ENCODE data around the gene SALL2.

DNA sequence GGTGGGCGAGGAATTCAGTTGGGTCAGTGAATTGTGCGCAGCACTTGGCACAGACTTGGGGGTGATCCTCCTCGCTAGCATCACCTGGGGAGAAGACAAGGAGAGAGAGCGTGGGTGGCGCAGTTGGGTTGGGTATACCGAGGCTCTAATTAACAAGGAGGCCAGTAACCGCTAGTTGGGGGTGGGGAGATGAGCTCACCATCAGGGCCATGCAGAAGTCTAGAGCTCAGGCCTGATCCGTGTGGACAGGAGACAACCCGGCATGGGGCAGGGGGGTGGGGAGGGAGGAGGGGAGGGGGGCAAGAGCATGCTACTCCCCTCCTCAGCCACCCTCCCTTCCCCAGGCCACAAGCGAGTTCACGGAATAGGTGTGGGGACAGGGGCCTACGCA is 580 bp downstream of the SALL2 start:
- TF ChIP-seq ZFP3 (CRISPR knock-in tag; IDR thresholded peaks at IDR 0.05) (no peak), ZC3H10 (CRISPR knock-in tag; IDR thresholded peaks at IDR 0.05) (no peak), ZNF70 (CRISPR knock-in tag; IDR thresholded peaks at IDR 0.05) (no peak), CSDC2 (CRISPR knock-in tag; IDR thresholded peaks at IDR 0.05) (no peak), SNAI2 (CRISPR knock-in tag; IDR thresholded peaks at IDR 0.05) (no peak), ZNF565 (CRISPR knock-in tag; conservative IDR thresholded peaks at IDR 0.05; ENCODE audit: low read depth) (no peak), TCF4 (CRISPR knock-in tag; IDR thresholded peaks at IDR 0.05; ENCODE audit: borderline replicate concordance) (no peak), ZFP30 (CRISPR knock-in tag; IDR thresholded peaks at IDR 0.05) (no peak), RARB (CRISPR knock-in tag; IDR thresholded peaks at IDR 0.05) (no peak), ZNF8 (CRISPR knock-in tag; IDR thresholded peaks at IDR 0.05) (no peak)
- TF ChIP-seq, protein P1, sequence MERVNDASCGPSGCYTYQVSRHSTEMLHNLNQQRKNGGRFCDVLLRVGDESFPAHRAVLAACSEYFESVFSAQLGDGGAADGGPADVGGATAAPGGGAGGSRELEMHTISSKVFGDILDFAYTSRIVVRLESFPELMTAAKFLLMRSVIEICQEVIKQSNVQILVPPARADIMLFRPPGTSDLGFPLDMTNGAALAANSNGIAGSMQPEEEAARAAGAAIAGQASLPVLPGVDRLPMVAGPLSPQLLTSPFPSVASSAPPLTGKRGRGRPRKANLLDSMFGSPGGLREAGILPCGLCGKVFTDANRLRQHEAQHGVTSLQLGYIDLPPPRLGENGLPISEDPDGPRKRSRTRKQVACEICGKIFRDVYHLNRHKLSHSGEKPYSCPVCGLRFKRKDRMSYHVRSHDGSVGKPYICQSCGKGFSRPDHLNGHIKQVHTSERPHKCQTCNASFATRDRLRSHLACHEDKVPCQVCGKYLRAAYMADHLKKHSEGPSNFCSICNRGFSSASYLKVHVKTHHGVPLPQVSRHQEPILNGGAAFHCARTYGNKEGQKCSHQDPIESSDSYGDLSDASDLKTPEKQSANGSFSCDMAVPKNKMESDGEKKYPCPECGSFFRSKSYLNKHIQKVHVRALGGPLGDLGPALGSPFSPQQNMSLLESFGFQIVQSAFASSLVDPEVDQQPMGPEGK (CRISPR knock-in tag; IDR thresholded peaks at IDR 0.05; ENCODE audit: borderline replicate concordance): no peak
- TF ChIP-seq, protein P2, sequence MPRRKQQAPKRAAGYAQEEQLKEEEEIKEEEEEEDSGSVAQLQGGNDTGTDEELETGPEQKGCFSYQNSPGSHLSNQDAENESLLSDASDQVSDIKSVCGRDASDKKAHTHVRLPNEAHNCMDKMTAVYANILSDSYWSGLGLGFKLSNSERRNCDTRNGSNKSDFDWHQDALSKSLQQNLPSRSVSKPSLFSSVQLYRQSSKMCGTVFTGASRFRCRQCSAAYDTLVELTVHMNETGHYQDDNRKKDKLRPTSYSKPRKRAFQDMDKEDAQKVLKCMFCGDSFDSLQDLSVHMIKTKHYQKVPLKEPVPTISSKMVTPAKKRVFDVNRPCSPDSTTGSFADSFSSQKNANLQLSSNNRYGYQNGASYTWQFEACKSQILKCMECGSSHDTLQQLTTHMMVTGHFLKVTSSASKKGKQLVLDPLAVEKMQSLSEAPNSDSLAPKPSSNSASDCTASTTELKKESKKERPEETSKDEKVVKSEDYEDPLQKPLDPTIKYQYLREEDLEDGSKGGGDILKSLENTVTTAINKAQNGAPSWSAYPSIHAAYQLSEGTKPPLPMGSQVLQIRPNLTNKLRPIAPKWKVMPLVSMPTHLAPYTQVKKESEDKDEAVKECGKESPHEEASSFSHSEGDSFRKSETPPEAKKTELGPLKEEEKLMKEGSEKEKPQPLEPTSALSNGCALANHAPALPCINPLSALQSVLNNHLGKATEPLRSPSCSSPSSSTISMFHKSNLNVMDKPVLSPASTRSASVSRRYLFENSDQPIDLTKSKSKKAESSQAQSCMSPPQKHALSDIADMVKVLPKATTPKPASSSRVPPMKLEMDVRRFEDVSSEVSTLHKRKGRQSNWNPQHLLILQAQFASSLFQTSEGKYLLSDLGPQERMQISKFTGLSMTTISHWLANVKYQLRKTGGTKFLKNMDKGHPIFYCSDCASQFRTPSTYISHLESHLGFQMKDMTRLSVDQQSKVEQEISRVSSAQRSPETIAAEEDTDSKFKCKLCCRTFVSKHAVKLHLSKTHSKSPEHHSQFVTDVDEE (CRISPR knock-in tag; IDR thresholded peaks at IDR 0.05): no peak
- TF ChIP-seq, protein P3, sequence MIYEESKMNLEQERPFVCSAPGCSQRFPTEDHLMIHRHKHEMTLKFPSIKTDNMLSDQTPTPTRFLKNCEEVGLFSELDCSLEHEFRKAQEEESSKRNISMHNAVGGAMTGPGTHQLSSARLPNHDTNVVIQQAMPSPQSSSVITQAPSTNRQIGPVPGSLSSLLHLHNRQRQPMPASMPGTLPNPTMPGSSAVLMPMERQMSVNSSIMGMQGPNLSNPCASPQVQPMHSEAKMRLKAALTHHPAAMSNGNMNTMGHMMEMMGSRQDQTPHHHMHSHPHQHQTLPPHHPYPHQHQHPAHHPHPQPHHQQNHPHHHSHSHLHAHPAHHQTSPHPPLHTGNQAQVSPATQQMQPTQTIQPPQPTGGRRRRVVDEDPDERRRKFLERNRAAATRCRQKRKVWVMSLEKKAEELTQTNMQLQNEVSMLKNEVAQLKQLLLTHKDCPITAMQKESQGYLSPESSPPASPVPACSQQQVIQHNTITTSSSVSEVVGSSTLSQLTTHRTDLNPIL (CRISPR knock-in tag; IDR thresholded peaks at IDR 0.05; ENCODE audit: low read depth): no peak

Measured in SK-N-SH treated with all-trans-retinoic acid at 6 μM for 48 hours (cell line).